ENCODE results near the gene MARVELD2.
"Not testable (repeated sequence)": the region's sequence is repeated elsewhere in the genome, so short reads cannot be mapped to it uniquely, and the experiment has no call there.

MARVELD2 gene

GRCh38 chr5:69450527-69450926 is 35.6 kb downstream of the MARVELD2 start:
- not testable (repeated sequence) for DNase-seq

GRCh38 chr5:69451941-69452647 is 37.2 kb downstream of the MARVELD2 start:
- no peak for DNase-seq

DNA sequence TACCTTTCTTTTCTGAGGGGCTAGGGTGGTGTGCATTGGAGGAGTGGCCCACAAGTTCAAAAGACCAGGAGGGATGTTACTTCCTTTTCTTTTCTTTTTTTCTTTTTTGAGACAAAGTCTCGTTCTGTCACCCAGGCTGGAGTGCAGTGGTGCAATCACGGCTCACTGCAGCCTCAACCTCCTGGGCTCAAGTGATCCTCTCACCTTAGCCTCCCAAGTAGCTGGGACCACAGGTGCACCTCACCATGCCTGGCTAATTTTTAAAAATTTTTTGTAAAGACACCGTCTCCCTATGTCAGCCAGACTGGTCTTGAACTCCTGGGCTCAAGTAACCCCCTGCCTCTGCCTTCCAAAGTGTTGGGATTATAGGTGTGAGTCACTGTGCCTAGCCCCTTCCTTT is 38.6 kb downstream of the MARVELD2 start:
- not testable (repeated sequence) for DNase-seq

DNA sequence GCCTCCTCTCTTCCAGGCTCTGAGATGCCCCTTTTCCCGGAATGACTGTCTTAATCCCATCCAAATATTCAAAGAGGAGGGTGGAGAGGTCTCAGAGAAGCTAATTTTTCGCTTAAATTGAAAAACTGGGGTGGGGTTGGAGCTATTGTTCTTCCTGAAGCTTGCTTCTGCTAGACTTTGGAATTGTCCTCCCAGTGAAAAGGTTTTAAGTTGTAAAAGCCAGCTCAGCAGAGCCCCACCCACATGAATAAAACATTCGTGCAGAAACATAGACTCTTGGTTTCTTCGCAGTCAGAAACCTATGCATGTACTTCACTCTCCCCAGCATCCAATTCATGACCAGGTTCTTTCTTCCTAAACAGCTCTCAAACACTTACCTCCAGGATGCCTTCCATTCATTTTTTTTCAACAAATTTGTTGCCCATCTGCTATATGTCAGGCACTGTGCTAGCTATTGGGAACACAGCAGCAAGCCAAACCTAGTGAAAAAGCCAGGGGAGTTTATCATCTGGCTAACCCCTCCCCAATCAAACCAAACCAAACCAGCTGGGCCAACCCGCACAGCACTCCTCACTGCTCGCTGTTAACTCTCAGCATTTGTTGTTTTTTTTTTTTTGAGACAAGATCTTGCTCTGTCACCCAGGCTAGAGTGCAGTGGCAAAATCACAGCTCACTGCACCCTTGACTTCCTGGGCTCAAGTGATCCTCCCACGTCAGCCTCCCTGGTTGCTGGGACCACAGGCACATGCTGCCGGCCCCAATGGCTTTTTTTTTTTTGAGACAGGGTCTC is 39.7 kb downstream of the MARVELD2 start:
- DNase-seq, result peak; percentile 69

GRCh38 chr5:69455428-69455988 is 40.6 kb downstream of the MARVELD2 start:
- DNase-seq, result not testable (repeated sequence)

- no peak for DNase-seq
Observed at GRCh38 chr5:69462170-69462569, 47.3 kb downstream of the MARVELD2 start.

DNA sequence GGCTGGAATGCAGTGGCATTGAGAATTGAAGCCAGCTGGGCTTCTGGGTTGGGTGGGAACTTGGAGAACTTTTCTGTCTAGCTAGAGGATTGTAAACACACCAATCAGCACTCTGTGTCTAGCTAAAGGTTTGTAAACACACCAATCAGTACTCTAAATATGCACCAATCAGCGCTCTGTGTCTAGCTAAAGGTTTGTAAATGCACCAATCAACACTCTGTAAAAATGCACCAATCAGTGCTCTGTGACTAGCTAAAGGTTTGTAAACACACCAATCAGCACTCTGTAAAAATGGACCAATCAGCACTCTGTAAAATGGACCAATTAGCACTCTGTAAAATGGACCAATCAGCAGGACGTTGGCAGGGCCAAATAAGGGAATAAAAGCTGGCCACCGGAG is 51.5 kb downstream of the MARVELD2 start:
- not testable (repeated sequence) for DNase-seq

GRCh38 chr5:69467442-69468225 is 52.7 kb downstream of the MARVELD2 start:
- no peak for DNase-seq

- peak; percentile 10 for DNase-seq
Observed at GRCh38 chr5:69468631-69469030, 53.7 kb downstream of the MARVELD2 start.

DNA sequence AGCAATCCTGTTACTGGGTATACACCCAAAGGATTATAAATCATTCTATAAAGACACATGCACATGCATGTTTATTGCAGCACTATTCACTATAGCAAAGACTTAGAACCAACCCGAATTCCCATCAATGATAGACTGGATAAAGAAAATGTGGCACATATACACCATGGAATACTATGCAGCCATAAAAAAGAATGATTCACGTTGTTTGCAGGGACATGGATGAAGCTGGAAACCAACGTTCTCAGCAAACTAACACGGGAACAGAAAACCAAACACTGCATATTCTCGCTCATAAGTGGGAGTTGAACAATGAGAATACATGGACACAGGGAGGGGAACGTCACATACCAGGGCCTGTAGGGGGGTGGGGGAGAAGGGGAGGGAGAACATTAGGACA is 56.6 kb downstream of the MARVELD2 start:
- not testable (repeated sequence) for DNase-seq

- not testable (repeated sequence) for DNase-seq
Observed at GRCh38 chr5:69472535-69473143, 57.7 kb downstream of the MARVELD2 start.

DNA sequence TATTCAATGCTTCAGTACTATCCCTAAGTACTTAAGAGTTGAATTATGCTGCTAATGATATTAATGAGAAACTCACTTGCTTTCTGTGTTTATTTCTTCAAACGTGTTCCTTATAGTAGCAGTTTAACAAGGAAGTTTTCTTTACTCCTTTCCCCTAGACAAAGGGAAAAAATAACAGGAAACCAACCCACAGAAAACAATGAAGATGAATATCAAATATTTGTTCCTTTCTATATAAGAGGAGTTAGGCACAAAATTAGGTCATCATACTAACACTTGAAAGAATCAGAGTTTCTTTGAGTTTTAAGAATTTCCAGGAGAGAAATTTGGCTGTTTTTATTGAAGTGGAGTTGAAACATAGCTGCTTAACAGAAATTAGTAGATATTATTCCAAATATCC is 62.3 kb downstream of the MARVELD2 start:
- DNase-seq, result no peak

DNA sequence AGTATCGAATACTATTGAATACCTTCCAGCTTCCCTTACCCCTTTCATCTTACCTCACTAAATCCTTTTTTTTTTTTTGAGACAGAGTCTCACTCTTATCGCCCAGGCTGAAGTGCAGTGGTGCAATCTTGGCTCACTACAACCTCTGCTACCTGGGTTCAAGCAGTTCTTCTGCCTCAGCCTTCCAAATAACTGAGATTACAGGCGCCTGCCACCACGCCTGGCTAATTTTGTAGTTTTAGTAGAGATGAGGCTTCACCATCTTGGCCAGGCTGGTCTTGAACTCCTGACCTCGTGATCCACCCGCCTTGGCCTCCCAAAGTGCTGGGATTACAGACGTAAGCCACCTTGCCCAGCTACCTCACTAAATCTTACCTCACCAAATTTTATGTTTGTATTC is 63.4 kb downstream of the MARVELD2 start:
- not testable (repeated sequence) for DNase-seq

- DNase-seq, result no peak
Observed at GRCh38 chr5:69484891-69485290, 70.0 kb downstream of the MARVELD2 start.

DNA sequence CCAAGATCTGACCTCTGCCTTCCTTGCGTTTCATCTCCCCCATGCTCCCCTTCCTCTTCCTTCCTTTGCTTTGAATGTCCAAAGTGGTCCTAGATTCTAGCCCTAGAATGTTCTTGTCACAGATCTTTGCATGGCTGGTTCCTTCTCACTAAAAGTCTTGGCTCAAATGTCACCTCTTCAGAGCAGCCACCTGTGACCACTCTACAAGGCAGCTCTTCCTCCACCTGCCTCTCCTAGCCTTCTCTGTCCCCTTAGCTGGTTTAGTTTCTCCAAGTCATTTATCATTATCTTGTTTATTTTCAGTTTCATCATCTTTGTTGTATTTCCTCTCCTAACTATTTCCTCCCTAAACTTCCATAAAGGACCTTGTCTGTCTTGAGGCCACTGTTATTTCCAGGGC is 70.6 kb downstream of the MARVELD2 start:
- no peak for DNase-seq

GRCh38 chr5:69489246-69489645 is 74.3 kb downstream of the MARVELD2 start:
- no peak for DNase-seq

GRCh38 chr5:69491027-69491426 is 76.1 kb downstream of the MARVELD2 start:
- DNase-seq, result no peak

DNA sequence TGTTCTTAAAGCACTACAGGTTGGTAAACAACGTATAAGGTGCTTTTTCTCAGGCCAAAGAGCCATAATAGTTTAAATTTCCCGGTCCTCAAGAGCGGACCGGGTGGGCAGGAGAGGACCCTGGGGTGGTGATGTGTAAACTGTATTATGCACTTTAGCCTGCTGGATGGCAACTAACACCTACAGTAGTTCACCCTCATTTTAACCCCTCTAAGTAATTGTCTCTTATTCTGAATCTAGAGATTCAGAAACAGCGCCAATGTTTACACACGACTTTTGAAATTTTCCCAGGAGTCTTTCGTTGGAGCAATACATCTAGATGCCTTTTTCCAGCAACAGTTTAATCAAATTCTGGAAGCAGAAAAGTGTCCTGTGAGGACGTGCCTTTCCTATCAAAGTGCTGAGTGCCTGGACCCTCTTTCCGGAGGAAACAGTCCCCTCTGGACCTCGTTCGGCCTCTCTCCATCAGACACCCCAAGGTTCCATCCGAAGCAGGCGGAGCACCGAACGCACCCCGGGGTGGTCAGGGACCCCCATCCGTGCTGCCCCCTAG is 77.0 kb downstream of the MARVELD2 start:
- no peak for DNase-seq

DNA sequence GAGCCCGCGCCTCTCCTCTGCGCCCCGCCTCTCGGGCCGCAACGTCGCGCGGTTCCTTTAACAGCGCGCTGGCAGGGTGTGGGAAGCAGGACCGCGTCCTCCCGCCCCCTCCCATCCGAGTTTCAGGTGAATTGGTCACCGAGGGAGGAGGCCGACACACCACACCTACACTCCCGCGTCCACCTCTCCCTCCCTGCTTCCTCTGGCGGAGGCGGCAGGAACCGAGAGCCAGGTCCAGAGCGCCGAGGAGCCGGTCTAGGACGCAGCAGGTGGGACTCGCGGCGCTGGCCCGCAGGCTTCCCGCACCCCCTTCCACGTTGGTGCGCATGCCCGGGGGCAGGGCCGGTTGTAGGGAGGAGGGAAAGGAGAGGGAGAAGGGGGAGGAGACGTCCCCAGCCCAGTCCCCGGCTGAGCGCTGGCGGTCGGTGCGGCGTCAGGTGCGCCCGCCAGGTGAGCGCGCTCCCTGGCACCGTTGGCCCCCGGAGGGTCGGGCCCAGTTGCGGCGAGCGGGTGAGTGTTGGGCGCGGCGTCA is 77.5 kb downstream of the MARVELD2 start, which contains the start of gene OCLN:
Gene OCLN (plus strand): TSS at position 400 of the 532 bp plus-strand sequence. CDS start 11,455 bp downstream, outside the sequence.
- no peak for DNase-seq

DNA sequence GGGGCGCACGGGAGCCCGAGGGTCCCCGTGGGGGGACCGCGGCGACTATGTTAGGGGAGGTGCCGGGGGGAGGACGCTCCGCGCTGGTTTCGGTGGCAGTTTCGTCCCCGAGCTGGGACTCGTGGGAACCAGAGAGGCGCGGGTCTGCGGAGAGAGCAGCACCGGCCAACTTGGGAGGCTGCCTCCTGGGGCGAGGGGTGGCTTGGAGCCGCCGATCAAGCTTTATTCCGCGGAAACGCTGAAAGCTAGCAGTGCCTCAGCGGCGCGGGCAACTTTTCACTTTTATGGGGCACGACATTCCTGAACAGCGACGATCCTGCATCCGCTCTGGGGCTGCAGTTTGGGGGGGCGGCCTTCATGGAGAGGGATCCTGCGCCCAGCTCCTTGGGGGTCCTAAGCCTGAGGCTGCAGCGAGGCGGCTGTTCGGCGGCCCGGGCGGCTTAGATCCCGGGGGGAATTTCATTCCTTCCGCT is 78.0 kb downstream of the MARVELD2 start:
- DNase-seq, result no peak

- DNase-seq, result no peak
Observed at GRCh38 chr5:69493396-69494133, 78.6 kb downstream of the MARVELD2 start.
